Activated CD8-positive, alpha-beta memory T cell treated with anti-CD3 and anti-CD28 coated beads, Interleukin-2, amount 10 ng/mL, durations not matched to agents 7 days and 5 days (primary cell): ENCODE results near the gene CYFIP1. TPM values are rescaled to one million over a fixed set of nuclear protein-coding genes. Genes with fewer than 3 reads are reported as not detected.

Experiments used
- ATAC-seq: fragments of 150-1000 bp; cut with Tn5 transposase; one replicate; pipeline ENCODE4 v1.10.0; 2021; ENCODE audit warnings: moderate library complexity
- CTCF ChIA-PET: fragments of 350-600 bp; sonication (Branson Sonifier 250); formaldehyde crosslinking; loops from one replicate; lab custom pipeline; 2021; ENCODE audit warnings: antibody characterized with exemption; lab: Charles Lee
- DNase-seq: peaks from one replicate; pipeline ENCODE4 v3.0.0-alpha.2; 2020
- H3K27ac Mint-ChIP-seq: one replicate; pipeline ENCODE4 v1.8.0; 2021; ENCODE audit warnings: mild to moderate bottlenecking, mixed read lengths
- H3K27me3 Mint-ChIP-seq: one replicate; pipeline ENCODE4 v1.8.0; 2021; ENCODE audit warnings: mixed read lengths
- H3K36me3 Mint-ChIP-seq: one replicate; pipeline ENCODE4 v1.8.0; 2021; ENCODE audit warnings: mild to moderate bottlenecking, mixed read lengths
- H3K4me1 Mint-ChIP-seq: one replicate; pipeline ENCODE4 v1.8.0; 2021; ENCODE audit warnings: mixed read lengths
- H3K4me3 Mint-ChIP-seq: one replicate; pipeline ENCODE4 v1.8.0; 2021; ENCODE audit warnings: mild to moderate bottlenecking, moderate library complexity, mixed read lengths
- H3K9me3 Mint-ChIP-seq: one replicate; pipeline ENCODE4 v1.8.0; 2022; ENCODE audit warnings: low read depth, mixed read lengths
- total RNA-seq, 2 experiments: library from RNA; stranded (reverse); gene quantifications; one replicate each; pipeline ENCODE4 v1.2.3, GENCODE V29; 2021

Gene CYFIP1
- total RNA-seq, 2 experiments from 2014 or later, result 12.3 to 21.2 TPM

DNA sequence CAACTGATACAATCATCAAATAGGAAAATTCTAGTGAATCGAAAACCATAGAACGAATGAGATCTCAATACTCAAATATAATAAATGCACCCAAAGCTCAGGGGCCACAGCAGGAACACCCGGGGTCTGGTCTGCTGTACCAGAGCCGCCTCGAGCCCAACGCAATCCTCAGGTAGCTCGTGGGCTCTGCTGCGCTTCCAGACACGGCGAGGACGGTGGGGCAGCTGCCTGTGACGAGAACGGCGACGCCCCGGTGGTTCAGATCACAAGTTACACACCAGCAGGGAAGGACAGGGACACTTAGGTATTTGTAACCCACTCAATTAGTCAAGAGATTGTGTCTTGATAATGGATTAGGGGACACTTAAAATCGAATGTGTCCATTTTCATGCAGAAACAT lies 87.1 kb downstream of the CYFIP1 start:
- DNase-seq (no peak), ATAC-seq (no peak)
- H3K4me1 Mint-ChIP-seq, result peaks cover 11% of the 10 kb centered on the region
- no peaks in the 10 kb centered on the region for H3K9me3 Mint-ChIP-seq
- H3K27me3 Mint-ChIP-seq, result no peaks in the 10 kb centered on the region
- H3K4me3 Mint-ChIP-seq, result no peak overlapping the region
- CTCF ChIA-PET, result no interaction called here
- no peaks in the 10 kb centered on the region for H3K36me3 Mint-ChIP-seq
- H3K27ac Mint-ChIP-seq, result no peak overlapping the region

DNA sequence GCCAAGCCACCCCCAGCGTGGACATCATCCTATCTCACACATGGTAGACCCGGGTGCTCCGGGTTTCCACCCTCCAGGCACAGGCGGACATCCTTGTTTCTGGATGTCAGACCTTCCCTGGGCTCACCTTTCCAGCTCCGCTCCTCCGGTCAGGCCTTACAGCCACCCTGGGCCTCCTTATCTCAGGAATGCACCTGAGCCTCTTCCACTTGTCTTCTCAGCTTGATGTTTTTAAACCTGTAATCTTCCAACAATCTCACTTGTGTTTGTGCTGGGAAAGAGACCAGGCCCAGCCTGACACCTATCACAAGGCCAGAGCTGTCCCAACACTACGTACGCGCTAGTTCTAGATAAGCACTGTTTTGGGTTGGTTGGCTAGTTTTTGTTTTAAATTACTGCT lies 87.8 kb downstream of the CYFIP1 start:
- no peak overlapping the region for H3K27ac Mint-ChIP-seq
- no peaks in the 10 kb centered on the region for H3K9me3 Mint-ChIP-seq
- no peak overlapping the region for H3K4me3 Mint-ChIP-seq
- CTCF ChIA-PET, result no interaction called here
- H3K27me3 Mint-ChIP-seq, result no peaks in the 10 kb centered on the region
- no peaks in the 10 kb centered on the region for H3K36me3 Mint-ChIP-seq
- ATAC-seq, result no peak
- no peak for DNase-seq
- H3K4me1 Mint-ChIP-seq, result peaks cover 11% of the 10 kb centered on the region

DNA sequence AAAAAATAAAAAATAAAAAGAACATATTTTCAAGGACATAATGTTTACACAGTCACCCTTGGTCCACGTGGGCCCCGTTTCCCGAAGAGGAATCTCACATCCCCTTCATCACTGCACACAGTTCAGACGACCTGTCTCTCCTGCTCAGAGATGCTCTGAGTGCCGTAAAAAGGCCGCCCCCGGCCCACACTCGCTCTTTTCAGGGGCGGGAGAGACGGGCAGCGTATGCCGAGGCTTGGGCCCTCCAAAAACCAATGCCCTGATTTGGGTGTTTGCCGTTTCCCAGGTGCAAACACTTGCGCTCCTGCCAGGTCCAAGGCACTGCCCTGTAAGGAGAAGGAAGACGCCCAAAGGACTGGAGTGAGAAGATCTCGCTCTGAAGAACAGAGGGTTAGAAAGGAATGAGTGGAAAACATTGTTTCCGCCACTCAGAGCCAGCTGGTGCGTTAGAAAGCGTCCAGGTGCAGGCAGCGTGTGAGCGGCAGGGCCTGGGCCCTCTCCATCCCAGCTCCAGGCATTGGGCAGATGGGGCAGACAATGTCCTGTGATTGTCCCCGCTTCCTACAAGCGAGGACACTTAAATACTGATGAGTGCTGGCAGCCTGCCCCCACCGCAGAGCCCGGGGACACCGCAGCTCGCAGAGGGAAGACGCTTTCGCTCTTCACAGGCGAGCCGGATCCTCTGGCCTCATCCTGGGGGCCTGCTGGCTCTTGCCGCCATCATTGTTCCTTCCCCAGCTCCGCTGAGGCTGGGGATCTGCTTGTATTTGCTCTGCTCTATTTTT lies 88.5 kb downstream of the CYFIP1 start:
- no peak for ATAC-seq
- no peak overlapping the region for H3K27ac Mint-ChIP-seq
- no peak for DNase-seq
- H3K36me3 Mint-ChIP-seq, result no peaks in the 10 kb centered on the region
- H3K4me3 Mint-ChIP-seq, result no peak overlapping the region
- no peaks in the 10 kb centered on the region for H3K9me3 Mint-ChIP-seq
- no peaks in the 10 kb centered on the region for H3K27me3 Mint-ChIP-seq
- peaks cover 11% of the 10 kb centered on the region for H3K4me1 Mint-ChIP-seq
- CTCF ChIA-PET, result no interaction called here

DNA sequence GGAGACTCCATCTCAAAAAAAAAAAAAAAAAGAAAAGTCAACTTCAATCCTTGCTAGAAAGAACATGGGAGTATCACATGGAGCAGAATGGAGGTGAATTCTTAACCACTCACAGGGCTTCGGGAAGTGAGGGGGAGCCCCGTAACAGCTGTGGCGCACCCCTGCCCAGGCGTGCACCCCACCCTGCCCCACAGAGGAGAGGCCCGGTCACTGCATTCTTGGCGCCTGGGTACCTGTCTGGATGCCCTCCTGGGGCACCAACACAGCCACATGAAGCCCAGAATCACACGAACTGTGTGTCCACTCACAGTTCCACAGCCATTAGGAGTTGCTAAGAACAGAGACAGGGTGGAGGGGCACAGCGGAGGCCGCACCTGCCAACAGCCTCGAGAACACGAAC lies 89.9 kb downstream of the CYFIP1 start:
- CTCF ChIA-PET, result no interaction called here
- H3K27ac Mint-ChIP-seq, result no peak overlapping the region
- H3K36me3 Mint-ChIP-seq, result no peaks in the 10 kb centered on the region
- H3K4me3 Mint-ChIP-seq, result no peak overlapping the region
- no peak for DNase-seq
- H3K27me3 Mint-ChIP-seq, result no peaks in the 10 kb centered on the region
- H3K4me1 Mint-ChIP-seq, result peaks cover 4% of the 10 kb centered on the region
- no peak for ATAC-seq
- H3K9me3 Mint-ChIP-seq, result no peaks in the 10 kb centered on the region

DNA sequence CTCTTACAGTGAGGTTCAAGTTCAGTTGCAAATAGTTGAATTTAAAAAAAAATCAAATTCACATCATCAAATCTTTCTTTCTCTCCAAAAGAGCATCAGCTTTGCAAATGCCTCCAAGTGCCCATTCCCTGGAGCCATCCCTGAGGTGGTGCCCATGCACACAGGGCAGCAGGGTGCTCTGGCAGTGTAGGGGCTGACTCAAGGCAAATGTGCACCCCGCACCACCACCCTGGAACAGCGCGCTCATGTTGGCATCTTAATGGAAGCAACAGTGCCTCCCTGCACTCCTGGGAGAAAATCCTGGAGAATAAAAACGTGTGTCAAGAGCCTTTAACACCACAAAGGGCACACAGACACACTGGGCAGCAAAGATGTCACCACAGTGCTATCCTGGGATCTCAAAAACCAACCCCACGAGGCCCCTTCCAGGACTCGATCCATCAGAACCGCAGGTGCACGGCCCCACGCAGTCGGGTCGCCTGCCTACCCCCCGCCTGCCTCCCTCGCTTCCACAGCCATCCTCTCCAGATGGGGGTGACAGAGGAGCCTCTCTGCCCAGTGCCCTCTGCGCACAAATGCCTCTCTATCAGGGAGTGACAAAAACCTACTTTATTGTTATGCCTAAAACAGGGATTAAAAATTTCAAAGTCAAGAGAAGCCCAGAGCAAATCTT lies 90.9 kb downstream of the CYFIP1 start:
- CTCF ChIA-PET, result interaction anchor here (1.2 kb wide), 1 partner anchor 23 kb away, joined by 3 read pairs; no protein-coding TSS in a partner anchor
- H3K36me3 Mint-ChIP-seq, result no peaks in the 10 kb centered on the region

DNA sequence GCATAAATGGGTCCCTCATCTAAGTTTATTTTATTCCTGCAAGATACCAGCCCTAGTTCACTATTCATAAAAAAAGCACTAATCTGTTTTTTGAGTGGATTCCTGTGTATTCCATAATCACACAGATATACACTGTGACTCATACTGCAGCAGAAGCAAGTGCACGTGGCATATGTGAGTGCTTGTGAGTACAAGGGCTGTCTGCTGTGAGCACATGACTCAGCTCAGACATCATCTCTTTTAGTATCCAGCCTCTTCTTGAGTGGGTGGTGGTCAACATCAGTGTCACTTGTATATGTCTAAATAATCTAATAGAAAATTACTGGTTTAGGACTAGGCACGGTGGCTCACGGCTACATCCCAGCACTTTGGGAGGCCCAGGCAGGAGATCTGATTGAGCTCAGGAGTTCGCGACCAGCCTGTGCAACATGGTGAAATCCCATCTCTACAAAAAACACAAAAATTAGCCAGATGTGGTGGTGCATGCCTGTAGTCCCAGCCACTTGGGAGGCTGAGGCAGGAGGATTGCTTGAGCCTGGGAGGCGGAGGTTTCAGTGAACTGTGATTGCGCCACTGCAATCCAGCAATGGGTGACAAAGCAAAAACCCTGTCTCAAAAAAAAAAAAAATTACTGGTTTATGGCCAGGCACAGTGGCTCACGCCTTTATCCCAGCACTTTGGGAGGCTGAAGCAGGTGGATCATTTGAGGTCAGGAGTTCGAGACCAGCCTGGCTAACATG lies 91.9 kb downstream of the CYFIP1 start:
- CTCF ChIA-PET, result interaction anchor here (1.2 kb wide), 1 partner anchor 22 kb away, joined by 3 read pairs; no protein-coding TSS in a partner anchor
- no peaks in the 10 kb centered on the region for H3K9me3 Mint-ChIP-seq
- no peak overlapping the region for H3K4me3 Mint-ChIP-seq
- ATAC-seq (no peak), DNase-seq (no peak)
- no peaks in the 10 kb centered on the region for H3K27me3 Mint-ChIP-seq
- no peak overlapping the region for H3K27ac Mint-ChIP-seq
- no peaks in the 10 kb centered on the region for H3K36me3 Mint-ChIP-seq
- H3K4me1 Mint-ChIP-seq, result peaks cover 3% of the 10 kb centered on the region

More for the DNA sequence above, 90.9 kb downstream of the CYFIP1 start:
- no peak overlapping the region for H3K4me3 Mint-ChIP-seq
- no peak for DNase-seq
- no peaks in the 10 kb centered on the region for H3K27me3 Mint-ChIP-seq
- H3K4me1 Mint-ChIP-seq, result peaks cover 2% of the 10 kb centered on the region
- no peak for ATAC-seq
- no peak overlapping the region for H3K27ac Mint-ChIP-seq
- no peaks in the 10 kb centered on the region for H3K9me3 Mint-ChIP-seq

DNA sequence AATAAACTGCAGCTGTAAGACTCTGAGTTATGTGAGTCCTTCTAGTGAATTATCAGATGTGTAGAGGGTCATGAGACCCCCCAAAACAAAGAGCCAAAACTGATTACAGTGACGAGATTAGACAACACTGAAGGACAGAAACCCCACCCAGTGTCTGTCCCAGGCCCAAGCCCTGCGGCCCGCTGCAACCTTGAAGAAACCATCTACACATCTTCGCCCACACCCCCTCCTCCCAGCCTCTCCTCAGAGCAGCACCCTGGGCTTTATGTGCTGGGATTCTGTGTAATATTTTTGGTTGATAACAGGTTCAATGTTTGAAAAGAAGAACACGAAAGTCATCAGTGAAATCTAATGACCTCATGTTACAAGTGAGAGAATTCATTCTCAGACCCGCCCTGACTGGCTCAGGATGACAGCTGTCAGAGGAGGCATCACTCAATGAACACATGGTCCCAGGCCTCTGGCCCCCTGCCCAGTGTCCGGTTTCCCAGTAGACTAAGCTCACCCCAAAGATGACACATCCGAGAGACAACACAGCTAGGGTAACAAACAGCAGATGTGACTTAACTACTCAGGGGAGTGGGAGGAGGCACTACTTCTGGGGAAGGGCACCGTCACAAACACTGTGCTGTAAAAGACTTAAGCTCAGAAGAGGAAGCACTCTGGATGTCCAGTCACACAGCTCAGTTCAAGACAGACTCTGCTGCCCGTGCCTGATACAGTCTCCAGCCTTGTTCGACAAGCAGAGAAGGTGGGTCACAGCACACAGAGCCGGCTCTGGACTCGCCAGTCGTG lies 92.8 kb downstream of the CYFIP1 start:
- no peak for DNase-seq
- no peaks in the 10 kb centered on the region for H3K36me3 Mint-ChIP-seq
- H3K4me1 Mint-ChIP-seq, result peaks cover 3% of the 10 kb centered on the region
- H3K27ac Mint-ChIP-seq, result no peak overlapping the region
- H3K27me3 Mint-ChIP-seq, result no peaks in the 10 kb centered on the region
- H3K9me3 Mint-ChIP-seq, result no peaks in the 10 kb centered on the region
- CTCF ChIA-PET, result no interaction called here
- H3K4me3 Mint-ChIP-seq, result no peak overlapping the region
- ATAC-seq, result no peak

DNA sequence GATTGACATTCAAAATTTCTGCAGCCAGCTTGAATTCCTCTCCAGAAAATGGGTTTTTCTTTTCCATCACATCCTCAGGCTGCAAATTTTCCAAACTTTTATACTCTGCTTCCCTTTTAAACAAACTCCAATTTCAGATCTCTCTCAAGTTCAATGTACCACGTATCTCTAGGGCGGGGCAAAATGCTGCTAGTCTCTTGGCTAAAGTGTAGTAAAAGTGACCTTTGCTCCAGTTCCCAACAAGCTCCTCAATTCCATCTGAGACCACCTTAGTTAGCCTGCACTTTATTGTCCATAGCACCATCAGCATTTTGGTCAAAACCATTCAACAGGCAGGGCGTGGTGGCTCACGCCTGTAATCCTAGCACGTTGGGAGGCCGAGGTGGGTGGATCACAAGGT lies 95.0 kb downstream of the CYFIP1 start:
- no peaks in the 10 kb centered on the region for H3K9me3 Mint-ChIP-seq
- no peak overlapping the region for H3K27ac Mint-ChIP-seq
- H3K4me1 Mint-ChIP-seq, result peaks cover 3% of the 10 kb centered on the region
- no peak overlapping the region for H3K4me3 Mint-ChIP-seq
- CTCF ChIA-PET, result no interaction called here
- DNase-seq, result no peak
- no peaks in the 10 kb centered on the region for H3K27me3 Mint-ChIP-seq
- H3K36me3 Mint-ChIP-seq, result no peaks in the 10 kb centered on the region
- no peak for ATAC-seq

DNA sequence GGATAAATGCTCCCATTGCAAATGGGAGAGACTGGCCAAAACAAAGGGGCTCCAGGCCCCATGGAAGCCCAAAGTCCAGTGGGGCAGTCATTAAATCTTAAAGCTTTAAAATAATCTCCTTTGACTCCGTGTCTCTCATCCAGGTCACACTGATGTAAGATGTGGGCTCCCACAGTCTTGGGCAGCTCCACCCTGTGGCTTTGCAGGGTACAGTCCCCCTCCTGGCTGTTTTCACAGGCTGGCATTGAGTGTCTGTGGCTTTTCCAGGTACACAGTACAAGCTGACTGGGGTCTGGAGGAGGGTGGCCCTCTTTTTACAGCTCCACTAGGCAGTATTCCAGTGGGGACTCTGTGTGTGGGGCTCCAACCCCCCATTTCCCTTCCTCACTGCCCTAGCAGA lies 95.8 kb downstream of the CYFIP1 start:
- H3K27me3 Mint-ChIP-seq, result no peaks in the 10 kb centered on the region
- DNase-seq (no peak), ATAC-seq (peak; percentile 20)
- no peak overlapping the region for H3K4me3 Mint-ChIP-seq
- no peaks in the 10 kb centered on the region for H3K9me3 Mint-ChIP-seq
- no peaks in the 10 kb centered on the region for H3K36me3 Mint-ChIP-seq
- no peak overlapping the region for H3K27ac Mint-ChIP-seq
- CTCF ChIA-PET, result no interaction called here
- peaks cover 3% of the 10 kb centered on the region for H3K4me1 Mint-ChIP-seq

DNA sequence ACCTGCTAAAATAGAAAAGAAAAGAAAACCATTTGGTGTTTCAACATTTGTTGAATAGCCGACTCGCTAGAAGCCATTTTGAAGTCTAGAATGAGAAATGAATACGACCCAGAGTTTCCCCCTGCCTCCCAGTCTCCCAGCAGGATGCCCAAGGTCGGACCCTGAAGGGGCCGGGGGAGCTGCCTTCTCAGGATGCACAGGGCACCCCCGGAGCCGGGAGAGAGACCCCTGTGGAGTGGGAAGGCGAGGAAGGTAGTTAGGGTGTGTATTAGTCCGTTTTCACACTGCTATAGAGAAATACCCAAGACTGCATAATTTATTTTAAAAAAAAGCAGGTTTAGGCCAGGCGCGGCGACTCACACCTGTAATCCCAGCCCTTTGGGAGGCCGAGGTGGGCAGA lies 97.0 kb downstream of the CYFIP1 start:
- Mint-ChIP-seq H3K27ac (no peak overlapping the region), H3K27me3 (no peaks in the 10 kb centered on the region), H3K4me1 (peaks cover 3% of the 10 kb centered on the region), H3K36me3 (no peaks in the 10 kb centered on the region), H3K9me3 (no peaks in the 10 kb centered on the region), H3K4me3 (no peak overlapping the region)
- DNase-seq (no peak), ATAC-seq (no peak)
- CTCF ChIA-PET, result no interaction called here

DNA sequence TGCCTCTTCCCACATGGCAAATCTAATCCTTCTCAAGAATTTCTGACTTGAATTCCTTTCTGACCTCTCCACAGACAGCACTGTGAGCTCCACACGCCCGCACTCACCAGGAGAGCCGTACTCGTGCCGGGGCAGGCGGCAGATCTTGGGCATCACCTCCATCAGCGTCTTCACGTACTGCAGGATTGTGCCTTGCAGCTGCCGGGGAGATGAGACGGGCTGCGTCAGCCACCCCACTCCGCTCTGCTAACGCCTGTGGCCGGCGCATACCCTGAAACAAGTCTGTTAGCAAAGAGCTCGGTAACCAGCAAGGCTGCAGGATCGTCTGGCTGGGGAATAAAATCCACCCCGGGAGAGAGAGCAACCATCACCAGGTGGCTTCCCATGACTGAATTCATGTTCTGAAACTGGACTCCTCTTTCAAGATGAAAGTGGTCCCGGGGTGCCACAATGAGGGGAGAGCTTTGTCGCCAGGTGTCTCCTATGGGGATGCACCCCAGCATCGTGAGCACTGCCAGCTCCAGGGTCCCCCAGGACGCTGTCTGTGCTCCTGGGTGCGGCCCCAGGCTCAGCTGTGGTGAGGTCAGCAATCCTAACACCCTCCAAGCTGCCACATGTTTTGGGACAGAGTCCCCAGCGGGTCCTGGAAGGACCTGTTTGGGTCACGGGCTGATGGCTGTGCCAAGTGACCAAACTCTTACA lies 98.3 kb downstream of the CYFIP1 start:
- no peak for ATAC-seq
- no peak overlapping the region for H3K27ac Mint-ChIP-seq
- H3K4me1 Mint-ChIP-seq, result peaks cover 3% of the 10 kb centered on the region
- no peak for DNase-seq
- H3K36me3 Mint-ChIP-seq, result no peaks in the 10 kb centered on the region
- CTCF ChIA-PET, result no interaction called here
- H3K9me3 Mint-ChIP-seq, result no peaks in the 10 kb centered on the region
- H3K27me3 Mint-ChIP-seq, result no peaks in the 10 kb centered on the region
- no peak overlapping the region for H3K4me3 Mint-ChIP-seq

DNA sequence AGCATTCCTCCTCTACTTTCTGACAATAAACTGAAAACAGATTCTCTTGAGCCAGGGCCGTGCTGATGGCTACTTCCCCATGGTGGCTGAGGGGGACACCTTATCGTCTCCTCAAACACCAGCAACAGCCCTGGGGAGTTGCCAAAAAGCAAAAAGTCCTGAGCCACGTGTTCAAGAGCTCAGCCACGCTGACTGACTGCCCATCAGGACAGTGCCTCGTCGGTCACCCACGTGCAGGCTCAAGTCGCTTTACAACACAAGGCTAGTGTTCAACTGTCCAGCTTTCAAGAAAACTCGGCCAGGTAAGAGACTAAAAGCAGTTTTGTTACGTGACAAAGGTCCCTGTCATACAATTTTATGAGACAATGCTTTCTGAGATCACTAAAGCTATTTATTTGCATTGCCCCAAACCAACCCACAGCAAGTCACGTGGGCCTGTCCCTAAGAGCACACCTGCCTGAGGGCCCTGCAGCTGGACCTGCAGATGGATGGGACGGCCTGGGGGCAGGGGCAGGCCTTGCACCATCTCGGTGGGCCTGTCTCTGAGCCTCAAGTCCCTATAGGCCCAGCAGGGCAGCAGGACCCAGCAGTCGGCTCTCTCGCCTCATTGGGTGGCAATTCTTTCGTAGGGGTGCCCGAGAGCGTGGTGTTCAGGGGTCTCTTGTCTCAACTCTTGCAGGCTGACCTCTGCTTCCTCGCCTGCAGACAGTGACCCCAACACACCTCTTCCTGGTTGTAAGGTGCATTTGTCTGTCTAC lies 99.0 kb downstream of the CYFIP1 start:
- Mint-ChIP-seq H3K27ac (no peak overlapping the region), H3K27me3 (no peaks in the 10 kb centered on the region), H3K4me1 (peaks cover 3% of the 10 kb centered on the region), H3K4me3 (no peak overlapping the region), H3K36me3 (peaks cover 1% of the 10 kb centered on the region), H3K9me3 (no peaks in the 10 kb centered on the region)
- DNase-seq, result no peak
- CTCF ChIA-PET, result interaction anchor here (1.1 kb wide), 1 partner anchor 13 kb away, joined by 3 read pairs; no protein-coding TSS in a partner anchor
- ATAC-seq, result no peak
